ENCODE measurements around the gene TDRD10.

The TDRD10 gene

GRCh38 chr1:154502066-154502743, at the start of gene TDRD10, which contains the start of gene SHE:
Gene TDRD10, plus strand, starts transcription at chr1:154502219. Its CDS starts 4,685 bp downstream, at chr1:154506904.
Gene SHE, minus strand, starts transcription at chr1:154502412. Its CDS starts 386 bp downstream, at chr1:154502026.
- no peak within 1 kb of the TSS for H3K4me3 ChIP-seq (ENCODE audit: low read depth, low read length)
- no peak for DNase-seq (ENCODE audit: low read depth)
- no peak for TF ChIP-seq CTCF (IDR thresholded peaks at IDR 0.05; ENCODE audit: control insufficient read depth, extremely low read depth, insufficient read depth)

GRCh38 chr1:154453161-154453560, 48.9 kb upstream of the TDRD10 start:
- no peak overlapping the region for H3K4me3 ChIP-seq (ENCODE audit: low read depth, low read length)
- TF ChIP-seq CTCF (IDR thresholded peaks at IDR 0.05; ENCODE audit: control insufficient read depth, extremely low read depth, insufficient read depth) = no peak
- DNase-seq (ENCODE audit: low read depth) = no peak

- no peak overlapping the region for H3K4me3 ChIP-seq (ENCODE audit: low read depth, low read length)
- no peak for DNase-seq (ENCODE audit: low read depth)
- no peak for TF ChIP-seq CTCF (IDR thresholded peaks at IDR 0.05; ENCODE audit: control insufficient read depth, extremely low read depth, insufficient read depth)
Measured at GRCh38 chr1:154453574-154454352, 48.3 kb upstream of the TDRD10 start.

GRCh38 chr1:154454386-154455120, 47.5 kb upstream of the TDRD10 start:
- no peak overlapping the region for H3K4me3 ChIP-seq (ENCODE audit: low read depth, low read length)
- TF ChIP-seq CTCF (IDR thresholded peaks at IDR 0.05; ENCODE audit: control insufficient read depth, extremely low read depth, insufficient read depth) = no peak
- no peak for DNase-seq (ENCODE audit: low read depth)

GRCh38 chr1:154456631-154457030, 45.4 kb upstream of the TDRD10 start:
- no peak for TF ChIP-seq CTCF (IDR thresholded peaks at IDR 0.05; ENCODE audit: control insufficient read depth, extremely low read depth, insufficient read depth)
- no peak overlapping the region for H3K4me3 ChIP-seq (ENCODE audit: low read depth, low read length)

GRCh38 chr1:154459080-154459479, 42.9 kb upstream of the TDRD10 start:
- no peak for DNase-seq (ENCODE audit: low read depth)
- no peak for TF ChIP-seq CTCF (IDR thresholded peaks at IDR 0.05; ENCODE audit: control insufficient read depth, extremely low read depth, insufficient read depth)
- no peak overlapping the region for H3K4me3 ChIP-seq (ENCODE audit: low read depth, low read length)

More at GRCh38 chr1:154456631-154457030, 45.4 kb upstream of the TDRD10 start:
- DNase-seq (ENCODE audit: low read depth) = no peak

Measured in LNCaP clone FGC (cell line).